Muscle of leg (tissue), 11 donors: ENCODE data around the gene SEC16A. TPM values are rescaled to one million over a fixed set of nuclear protein-coding genes. Genes with fewer than 3 reads are reported as not detected.

Source experiments
- DNase-seq: peaks from one replicate; pipeline ENCODE4 v3.0.0; 2013
- H3K27ac ChIP-seq: one replicate; pipeline ENCODE4 v1.5.1; 2013; ENCODE audit warnings: mild to moderate bottlenecking, low read length, control low read depth
- H3K27me3 ChIP-seq: one replicate; pipeline ENCODE4 v1.6.1; 2013; ENCODE audit warnings: low read length; ENCODE audit not compliant: control insufficient read depth, insufficient read depth
- H3K36me3 ChIP-seq: one replicate; pipeline ENCODE4 v1.6.1; 2013; ENCODE audit warnings: low read length; ENCODE audit not compliant: control insufficient read depth, insufficient read depth
- H3K4me1 ChIP-seq: one replicate; pipeline ENCODE4 v1.6.1; 2013; ENCODE audit warnings: low read length; ENCODE audit not compliant: control insufficient read depth, insufficient read depth
- H3K4me3 ChIP-seq: one replicate; pipeline ENCODE4 v1.5.1; 2013; ENCODE audit warnings: low read length, control low read depth
- H3K9me3 ChIP-seq: replicated peaks from 2 replicates; pipeline ENCODE4 v1.6.1; 2013; ENCODE audit warnings: low read depth, low read length; ENCODE audit not compliant: control insufficient read depth
- WGBS: methylation state at CpG from one replicate; pipeline ENCODE4 v1.1.5; 2013; ENCODE audit warnings: missing lambda C conversion rate; ENCODE audit not compliant: insufficient coverage; 5-methylcytosine and 5-hydroxymethylcytosine counted together
- polyA plus RNA-seq, 8 donors: library from polyadenylated mRNA; unstranded; fragments of 120-200 nt; gene quantifications; one replicate each; pipeline versions ENCODE4 v1.2.1 to v1.2.3, GENCODE V29; 2013; ENCODE audit warnings: inconsistent platforms in 1 of 8, low replicate concordance in 1 of 8; ENCODE audit not compliant: insufficient read length in 8 of 8, insufficient read depth in 1 of 8
- total RNA-seq: library from RNA; stranded (reverse); fragments of 120-200 nt; gene quantifications from one replicate; pipeline ENCODE4 v1.2.4, GENCODE V29; 2013

The SEC16A gene
- total and polyA plus RNA-seq, 9 donors = 17.9 to 52.7 (median 37.0) TPM

- DNase-seq = no peak
- H3K36me3 ChIP-seq = no peaks in the 10 kb centered on the region
- WGBS = 85% methylated on average over 5 of the region's 7 CpGs
- H3K27me3 ChIP-seq = peaks cover 4% of the 10 kb centered on the region
- no peak overlapping the region for H3K4me3 ChIP-seq
- no peaks in the 10 kb centered on the region for H3K9me3 ChIP-seq
- H3K27ac ChIP-seq = no peak overlapping the region
- peaks cover 30% of the 10 kb centered on the region for H3K4me1 ChIP-seq
Observed at GRCh38 chr9:136486131-136486530, 3.3 kb upstream of the SEC16A start.

- H3K27ac ChIP-seq = no peak overlapping the region
- 49% methylated on average over 14 of the region's 21 CpGs for WGBS
Observed at GRCh38 chr9:136485049-136486045, 2.5 kb upstream of the SEC16A start.

GRCh38 chr9:136484153-136485048, 1.6 kb upstream of the SEC16A start:
- Histone ChIP-seq H3K4me3 (peak overlapping the region; percentile 69), H3K36me3 (no peaks in the 10 kb centered on the region), H3K4me1 (peaks cover 30% of the 10 kb centered on the region), H3K9me3 (no peaks in the 10 kb centered on the region), H3K27me3 (peaks cover 4% of the 10 kb centered on the region), H3K27ac (peak overlapping the region; percentile 100)
- WGBS = 32% methylated on average over 46 of the region's 59 CpGs
- DNase-seq = peak; percentile 62

More at GRCh38 chr9:136485049-136486045, 2.5 kb upstream of the SEC16A start:
- peak; percentile 87 for DNase-seq
- H3K36me3 ChIP-seq = no peaks in the 10 kb centered on the region
- H3K4me1 ChIP-seq = peaks cover 30% of the 10 kb centered on the region
- H3K27me3 ChIP-seq = peaks cover 4% of the 10 kb centered on the region
- no peaks in the 10 kb centered on the region for H3K9me3 ChIP-seq
- H3K4me3 ChIP-seq = no peak overlapping the region

GRCh38 chr9:136483589-136484152, 831 bp upstream of the SEC16A start:
- peak; percentile 96 for DNase-seq
- peaks cover 27% of the 10 kb centered on the region for H3K4me1 ChIP-seq

GRCh38 chr9:136482046-136482792, 621 bp downstream of the SEC16A start:
- Histone ChIP-seq H3K27ac (peak overlapping the region; percentile 94), H3K27me3 (no peaks in the 10 kb centered on the region), H3K4me1 (peaks cover 23% of the 10 kb centered on the region), H3K4me3 (peak overlapping the region; percentile 80), H3K9me3 (no peaks in the 10 kb centered on the region), H3K36me3 (peaks cover 12% of the 10 kb centered on the region)
- WGBS = 0% methylated on average over 31 of the region's 39 CpGs
- peak; percentile 62 for DNase-seq

More at GRCh38 chr9:136483589-136484152, 831 bp upstream of the SEC16A start:
- no peaks in the 10 kb centered on the region for H3K36me3 ChIP-seq
- peaks cover 4% of the 10 kb centered on the region for H3K27me3 ChIP-seq
- H3K27ac ChIP-seq = peak overlapping the region; percentile 100
- H3K9me3 ChIP-seq = no peaks in the 10 kb centered on the region
- peak overlapping the region; percentile 69 for H3K4me3 ChIP-seq
- WGBS = under 1% methylated on average over 63 of the region's 63 CpGs

- peaks cover 19% of the 10 kb centered on the region for H3K36me3 ChIP-seq
- peak overlapping the region; percentile 94 for H3K27ac ChIP-seq
- H3K4me1 ChIP-seq = peaks cover 23% of the 10 kb centered on the region
- H3K9me3 ChIP-seq = no peaks in the 10 kb centered on the region
- no peaks in the 10 kb centered on the region for H3K27me3 ChIP-seq
- peak overlapping the region; percentile 80 for H3K4me3 ChIP-seq
- no CpG with 5 or more reads among the region's 5 CpGs for WGBS
- no peak for DNase-seq
Observed at GRCh38 chr9:136481558-136481957, 1.3 kb downstream of the SEC16A start.

- WGBS = 88% methylated on average over 15 of the region's 25 CpGs
- Histone ChIP-seq H3K4me3 (no peak overlapping the region), H3K4me1 (peaks cover 4% of the 10 kb centered on the region), H3K36me3 (peaks cover 69% of the 10 kb centered on the region), H3K27me3 (no peaks in the 10 kb centered on the region), H3K9me3 (no peaks in the 10 kb centered on the region), H3K27ac (no peak overlapping the region)
- DNase-seq = no peak
Observed at GRCh38 chr9:136476369-136477150, 6.3 kb downstream of the SEC16A start.

GRCh38 chr9:136474974-136475865, 7.6 kb downstream of the SEC16A start:
- H3K9me3 ChIP-seq = no peaks in the 10 kb centered on the region
- no peaks in the 10 kb centered on the region for H3K4me1 ChIP-seq
- H3K4me3 ChIP-seq = no peak overlapping the region
- peaks cover 82% of the 10 kb centered on the region for H3K36me3 ChIP-seq
- H3K27ac ChIP-seq = no peak overlapping the region
- 96% methylated on average over 32 of the region's 34 CpGs for WGBS
- no peak for DNase-seq
- H3K27me3 ChIP-seq = no peaks in the 10 kb centered on the region
